HG02840 (cell line): ENCODE measurements around the gene MCRIP2.
"Not testable (repeated sequence)": the region's sequence is repeated elsewhere in the genome, so short reads cannot be mapped to it uniquely, and the experiment has no call there.

ENCODE experiments used
- ATAC-seq: cut with Tn5 transposase; IDR thresholded peaks from one replicate; pipeline ENCODE4 v1.9.1; 2021; ENCODE audit warnings: mild to moderate bottlenecking, moderate library complexity, moderate number of reproducible peaks; ENCODE audit not compliant: unreplicated experiment, low FRiP score

Gene MCRIP2, protein sequence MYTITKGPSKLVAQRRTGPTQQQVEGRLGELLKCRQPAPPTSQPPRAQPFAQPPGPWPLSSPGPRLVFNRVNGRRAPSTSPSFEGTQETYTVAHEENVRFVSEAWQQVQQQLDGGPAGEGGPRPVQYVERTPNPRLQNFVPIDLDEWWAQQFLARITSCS

DNA sequence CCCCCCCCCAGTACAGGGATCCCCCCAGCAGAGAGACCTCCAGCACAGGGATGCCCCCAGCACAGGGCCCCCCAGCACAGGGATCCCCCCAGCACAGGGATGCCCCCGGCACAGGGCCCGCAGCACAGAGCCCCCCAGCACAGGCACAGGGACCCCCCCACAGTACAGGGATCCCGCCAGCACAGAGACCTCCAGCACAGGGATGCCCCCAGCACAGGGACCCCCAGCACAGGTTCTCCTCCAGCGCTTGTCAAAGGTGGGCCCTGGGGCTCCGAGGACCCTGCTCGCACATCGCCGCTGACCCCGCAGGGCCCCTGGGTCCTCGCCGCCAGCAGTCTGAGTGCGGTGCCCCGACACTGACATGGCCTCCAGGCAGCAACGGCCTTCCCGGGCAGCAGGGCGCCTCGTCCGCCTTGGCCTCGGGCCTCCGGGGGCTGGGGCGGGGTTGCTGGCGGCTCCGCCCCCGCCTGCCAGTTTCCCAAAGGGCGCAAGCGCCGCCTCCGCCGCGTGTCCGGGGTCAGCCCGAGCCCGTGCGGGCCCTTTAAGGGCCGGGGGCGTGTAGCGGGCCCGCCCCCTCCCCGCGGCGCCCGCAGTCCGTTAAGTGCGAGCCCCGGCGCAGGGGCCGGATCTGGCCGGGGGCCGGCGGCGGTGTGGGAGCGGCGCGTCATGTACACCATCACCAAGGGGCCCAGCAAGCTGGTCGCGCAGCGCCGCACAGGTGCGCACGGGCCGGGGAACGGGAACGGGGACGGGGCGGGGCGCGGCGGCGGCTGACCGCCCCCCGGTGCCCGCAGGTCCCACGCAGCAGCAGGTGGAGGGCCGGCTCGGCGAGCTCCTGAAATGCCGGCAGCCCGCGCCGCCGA, at the start of gene MCRIP2:
Gene MCRIP2 (plus strand): TSS at position 503 of the 863 bp plus-strand sequence. CDS start 164 bp downstream, at position 667.
- peak; percentile 46 for ATAC-seq

GRCh38 chr16:591892-592517, 49.6 kb upstream of the MCRIP2 start:
- no peak for ATAC-seq

- no peak for ATAC-seq
Measured at GRCh38 chr16:592518-593306, 48.9 kb upstream of the MCRIP2 start.

GRCh38 chr16:593406-593805, 48.2 kb upstream of the MCRIP2 start:
- no peak for ATAC-seq

- no peak for ATAC-seq
Measured at GRCh38 chr16:593807-594206, 47.8 kb upstream of the MCRIP2 start.

GRCh38 chr16:595094-595528, 46.5 kb upstream of the MCRIP2 start:
- no peak for ATAC-seq

GRCh38 chr16:595942-596735, 45.5 kb upstream of the MCRIP2 start:
- ATAC-seq: no peak

- ATAC-seq: no peak
Measured at GRCh38 chr16:596736-597060, 44.9 kb upstream of the MCRIP2 start.

GRCh38 chr16:597655-598054, 44.0 kb upstream of the MCRIP2 start:
- not testable (repeated sequence) for ATAC-seq

- no peak for ATAC-seq
Measured at GRCh38 chr16:598823-599739, 42.5 kb upstream of the MCRIP2 start.

DNA sequence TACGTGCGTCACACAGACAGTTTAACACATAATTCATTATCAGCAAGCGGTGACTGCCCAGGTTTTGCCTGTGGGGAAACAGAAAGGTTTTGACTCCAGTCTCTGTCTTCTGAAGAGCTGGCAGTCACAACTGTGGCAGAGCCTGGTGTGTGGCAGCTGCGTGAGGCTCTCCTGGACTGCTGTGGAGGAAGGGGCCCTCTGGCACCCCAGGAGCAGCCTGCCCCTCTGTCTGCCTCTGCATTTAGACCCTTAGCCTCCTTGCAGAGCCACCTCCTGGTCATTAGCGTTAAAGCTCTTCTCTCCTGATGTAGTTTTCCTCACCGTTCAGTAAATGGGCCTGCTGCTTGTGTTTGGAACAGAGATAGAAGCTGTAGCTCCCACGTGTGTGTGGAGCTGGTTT, 40.8 kb upstream of the MCRIP2 start:
- no peak for ATAC-seq

DNA sequence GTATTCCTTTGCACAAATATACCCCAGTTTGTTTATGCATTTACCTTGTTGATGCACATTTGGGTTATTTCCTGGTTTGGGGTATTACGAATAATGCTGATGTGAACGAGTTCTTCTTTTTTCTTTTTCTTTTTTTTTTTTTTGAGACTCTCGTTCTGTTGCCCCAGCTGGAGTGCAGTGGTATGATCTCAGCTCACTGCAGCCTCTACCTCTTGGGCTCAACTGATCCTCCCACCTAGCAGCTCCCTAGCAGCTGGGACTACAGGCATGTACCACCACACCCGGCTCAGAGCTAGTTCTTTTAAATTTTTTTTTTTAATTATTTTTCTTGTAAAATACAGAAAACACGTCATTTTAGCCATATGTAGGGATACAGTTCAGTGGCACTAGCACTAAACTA, 37.7 kb upstream of the MCRIP2 start:
- ATAC-seq: no peak

DNA sequence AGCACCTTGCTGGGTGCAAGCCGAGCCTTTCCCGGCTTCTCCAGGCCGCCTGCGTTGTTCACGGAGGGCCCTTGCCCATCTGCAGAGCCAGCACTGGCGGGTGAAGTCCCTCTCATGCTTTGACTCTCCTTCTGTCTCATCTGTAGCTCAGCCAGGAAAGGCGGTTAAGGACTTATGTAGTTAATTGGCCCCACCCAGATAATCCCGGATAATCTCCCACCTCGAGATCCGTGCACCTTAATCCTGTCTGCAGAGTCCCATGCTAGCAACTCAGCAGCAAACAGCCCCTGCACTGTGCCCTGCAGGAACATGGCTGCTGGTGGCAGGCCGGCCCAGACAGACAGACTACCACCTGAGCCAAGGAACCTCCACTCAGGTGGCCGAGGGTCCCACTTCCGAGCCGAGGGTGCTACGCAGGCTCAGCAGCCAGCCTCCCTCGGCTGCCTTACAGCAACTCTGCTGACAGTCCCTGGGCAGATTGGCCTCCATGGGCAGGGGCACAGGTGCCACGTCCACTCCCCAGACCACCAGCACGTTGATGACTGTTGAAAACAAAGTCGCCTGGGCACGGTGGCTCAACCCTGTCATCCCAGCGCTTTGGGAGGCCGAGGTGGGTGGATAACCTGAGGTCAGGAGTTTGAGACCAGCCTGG, 34.8 kb upstream of the MCRIP2 start:
- ATAC-seq: no peak

DNA sequence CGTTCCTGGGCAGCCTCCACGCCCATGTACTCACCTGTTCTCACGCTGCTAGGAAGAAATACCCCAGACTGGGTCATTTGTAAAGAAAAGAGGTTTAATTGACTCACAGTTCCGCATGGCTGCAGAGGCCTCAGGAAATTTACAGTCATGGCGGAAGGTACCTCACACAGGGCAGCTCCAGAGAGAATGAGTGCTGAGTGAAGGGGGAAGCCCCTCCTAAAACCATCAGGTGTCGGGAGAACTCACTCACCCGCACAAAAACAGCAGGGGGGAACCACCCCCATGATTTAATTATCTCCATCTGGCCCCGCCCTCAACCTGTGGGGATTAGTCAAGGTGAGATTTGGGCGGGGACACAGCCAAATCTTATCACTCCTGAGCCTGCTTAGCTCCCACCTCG, 33.6 kb upstream of the MCRIP2 start:
- ATAC-seq: no peak

GRCh38 chr16:609316-609715, 32.3 kb upstream of the MCRIP2 start:
- ATAC-seq: no peak

DNA sequence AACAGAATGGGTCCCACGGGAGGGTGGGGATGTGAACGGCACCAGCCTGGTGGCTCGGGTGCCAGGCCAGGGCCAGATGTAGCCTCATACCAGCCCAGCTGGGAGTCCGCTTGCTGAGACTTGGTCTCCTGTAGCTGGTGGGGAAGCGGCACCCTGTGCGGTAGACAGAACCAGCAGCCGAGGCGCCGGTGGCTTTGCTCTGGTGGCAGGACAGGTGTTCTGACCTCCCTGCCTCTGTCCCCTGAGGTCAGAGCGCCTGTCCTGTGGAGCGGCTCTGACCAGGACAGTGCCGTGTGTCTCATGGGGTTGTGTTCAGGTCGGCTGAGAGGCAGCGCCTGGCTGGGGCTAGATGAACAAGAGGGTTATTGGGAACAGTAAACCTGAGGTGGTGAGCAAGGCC, 31.6 kb upstream of the MCRIP2 start:
- no peak for ATAC-seq

DNA sequence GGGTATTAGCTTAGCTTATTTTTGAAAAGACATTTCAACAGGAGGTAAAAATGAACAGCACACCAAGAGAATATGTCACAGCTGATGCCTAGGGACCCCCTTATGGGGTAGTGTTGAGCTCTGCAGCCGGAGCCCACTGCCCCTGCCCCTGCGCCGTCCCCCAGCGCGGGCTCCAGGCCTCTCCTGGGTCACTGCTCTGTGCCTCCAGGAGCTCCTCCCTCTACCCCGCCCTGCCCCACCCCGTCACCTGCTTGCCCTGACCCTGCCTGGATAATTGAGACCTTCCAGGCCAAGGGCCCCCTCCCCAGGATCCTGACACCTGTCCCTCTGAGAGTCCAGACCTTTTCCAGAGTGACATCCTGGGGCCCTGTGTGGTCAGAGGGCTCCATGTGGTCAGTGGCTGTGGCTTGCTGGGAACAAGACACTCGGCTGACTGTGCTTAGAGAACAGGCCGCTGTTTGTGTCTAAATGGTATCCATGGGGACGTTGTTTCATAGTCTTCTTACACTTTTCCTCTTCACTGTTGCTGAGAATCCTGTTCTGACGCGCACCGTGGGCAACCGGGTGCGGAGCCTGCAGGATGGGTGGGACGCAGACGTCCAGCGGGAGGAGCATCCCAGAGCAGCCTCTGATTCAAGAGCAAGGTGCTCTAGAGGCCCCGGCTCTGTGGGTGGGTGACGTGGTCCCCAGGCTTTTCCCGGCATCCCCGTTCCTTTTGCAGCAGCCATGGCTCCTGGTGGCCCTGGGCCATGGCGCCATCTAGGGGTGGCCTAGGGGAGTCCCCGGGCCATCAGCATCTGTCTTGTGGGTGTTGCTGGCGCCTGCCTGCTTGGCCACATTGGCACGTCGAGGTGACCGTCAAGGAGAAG, 30.9 kb upstream of the MCRIP2 start:
- ATAC-seq: no peak

DNA sequence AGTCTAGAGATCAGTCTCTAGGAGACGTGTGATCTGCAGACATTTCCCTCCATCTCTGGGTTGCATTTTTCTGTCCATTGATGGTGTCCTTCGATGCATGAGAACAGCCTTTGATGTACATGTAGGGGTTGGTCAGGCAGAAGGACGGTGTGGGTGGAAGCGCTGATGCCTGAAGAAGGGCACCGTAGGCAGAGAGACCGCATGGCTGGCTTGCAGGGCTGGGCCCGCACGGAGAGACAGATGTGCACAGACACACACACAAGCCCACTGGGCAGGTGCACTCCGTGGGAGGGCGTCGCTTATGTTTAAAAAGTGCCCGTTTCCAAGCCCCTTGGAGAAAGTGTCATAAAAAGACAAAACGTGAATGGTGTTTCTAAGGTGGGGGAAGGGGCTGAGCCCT, 26.5 kb upstream of the MCRIP2 start:
- no peak for ATAC-seq
